SK-N-SH treated with all-trans-retinoic acid at 6 μM for 48 hours (cell line): Measurements from ENCODE around the gene NUTM1.

Experiments used
- OSR1 ChIP-seq: fragments of 250-450 bp; sonication (Bioruptor Pico); IDR thresholded peaks from 2 replicates; pipeline ENCODE4 v1.8.0; 2022; ENCODE audit warnings: moderate library complexity, mild to moderate bottlenecking, inconsistent platforms
- PPARA ChIP-seq: fragments of 250-450 bp; sonication (Bioruptor Pico); IDR thresholded peaks from 2 replicates; pipeline ENCODE4 v1.5.0; 2020; ENCODE audit warnings: mild to moderate bottlenecking, borderline replicate concordance

DNA sequence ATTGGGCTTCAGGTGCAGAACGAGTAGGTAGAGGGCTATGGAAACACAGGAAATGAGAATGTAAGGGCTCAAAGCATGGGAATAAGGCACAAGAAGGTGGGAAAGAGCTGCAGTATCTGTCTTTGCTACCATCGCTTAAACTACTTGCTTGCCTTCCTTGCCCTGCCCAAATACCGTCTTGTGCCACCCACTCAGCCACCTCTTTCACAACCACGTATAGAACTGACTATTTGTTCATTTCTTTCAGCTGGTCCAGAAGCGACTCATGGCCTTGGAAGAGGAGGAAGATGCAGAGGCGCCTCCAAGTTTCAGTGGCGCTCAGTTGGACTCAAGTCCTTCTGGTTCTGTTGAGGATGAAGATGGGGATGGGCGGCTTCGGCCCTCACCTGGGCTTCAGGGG, 12.1 kb downstream of the NUTM1 start:
- TF ChIP-seq OSR1 (no peak), PPARA (CRISPR knock-in tag) (no peak)
